Erythroblast (primary cell): ENCODE measurements around the gene CCDC18.
"Not testable (repeated sequence)": the region's sequence is repeated elsewhere in the genome, so short reads cannot be mapped to it uniquely, and the experiment has no call there.

ENCODE experiments used
- DNase-seq, 2 experiments: peaks; one replicate each; lab custom pipeline; 2025; lab: John Stamatoyannopoulos, UW
- GATA1 ChIP-seq: IDR thresholded peaks from 2 replicates; pipeline ENCODE4 v1.6.1; 2011; ENCODE audit warnings: low read depth, mild to moderate bottlenecking, control low read depth, low read length, moderate library complexity
- POLR2A ChIP-seq: IDR thresholded peaks from 2 replicates; pipeline ENCODE4 v1.6.1; 2011; ENCODE audit warnings: mild to moderate bottlenecking, low read length

Gene CCDC18

GRCh38 chr1:93194231-93194990 lies 13.9 kb downstream of the CCDC18 start:
- DNase-seq, result no peak
- TF ChIP-seq GATA1 (no peak), POLR2A (no peak)

DNA sequence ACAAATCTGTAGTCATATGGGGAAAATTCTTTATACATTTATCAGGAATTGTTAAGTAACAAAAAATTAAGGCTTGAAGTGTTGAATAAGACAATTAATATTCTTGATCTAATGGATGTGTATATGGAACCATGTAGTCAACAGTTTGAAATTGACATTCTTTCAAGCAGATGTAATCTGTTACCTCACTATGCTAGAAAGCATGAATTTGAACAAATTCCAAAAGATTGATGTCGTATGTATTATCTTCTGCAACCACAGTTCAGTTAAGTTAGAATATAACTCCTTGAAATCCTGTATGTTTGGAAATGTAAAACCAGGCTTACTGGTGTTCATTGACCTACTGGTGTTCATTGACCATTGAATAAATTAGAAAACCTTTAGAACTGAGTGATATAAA lies 16.1 kb downstream of the CCDC18 start:
- DNase-seq, result no peak
- no peak for TF ChIP-seq GATA1
- TF ChIP-seq POLR2A, result no peak

DNA sequence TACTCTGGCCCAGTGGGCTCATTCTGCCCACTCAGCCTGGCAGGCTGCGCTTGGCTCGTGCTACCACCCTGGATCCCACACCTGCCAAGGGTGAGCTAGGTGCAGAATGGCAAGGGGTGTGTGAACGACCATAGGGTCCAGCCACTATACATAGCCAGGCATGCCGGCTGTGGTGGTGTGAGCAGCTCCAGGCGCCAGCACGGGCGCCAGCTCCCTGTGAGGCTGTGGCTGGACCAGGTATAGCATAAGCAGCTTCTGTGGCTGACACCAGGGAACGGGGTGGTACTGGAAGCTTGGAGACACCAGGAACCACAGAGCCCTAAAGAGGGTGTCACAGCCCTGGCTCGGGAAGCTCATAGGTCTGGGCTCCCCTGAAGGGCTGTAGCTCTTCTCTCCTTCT lies 18.6 kb downstream of the CCDC18 start:
- no peak for DNase-seq
- TF ChIP-seq POLR2A, result no peak
- no peak for TF ChIP-seq GATA1

DNA sequence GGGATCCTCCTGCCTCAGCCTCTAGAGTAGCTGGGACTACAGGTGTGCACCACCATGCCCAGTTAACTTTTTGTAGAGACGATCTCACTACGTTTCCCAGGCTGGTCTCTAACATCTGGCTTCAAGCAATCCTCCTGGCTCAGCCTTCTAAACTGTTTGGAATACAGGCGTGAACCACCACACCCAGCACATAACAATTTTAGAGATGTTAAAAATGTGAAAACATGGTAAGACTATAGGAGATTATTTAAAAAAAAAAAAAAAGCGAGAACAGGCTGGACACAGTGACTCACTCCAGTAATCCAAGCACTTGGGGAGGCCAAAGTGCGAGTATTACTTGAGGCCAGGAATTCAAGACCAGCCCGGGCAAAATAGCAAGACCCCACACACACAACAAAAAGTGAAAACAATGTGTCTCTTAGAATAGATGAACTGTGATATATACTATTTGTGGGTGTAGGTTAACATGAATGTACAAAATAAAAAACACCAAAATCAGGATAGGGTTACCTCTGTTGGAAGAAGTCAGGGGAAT lies 19.6 kb downstream of the CCDC18 start:
- no peak for TF ChIP-seq POLR2A
- TF ChIP-seq GATA1, result no peak

DNA sequence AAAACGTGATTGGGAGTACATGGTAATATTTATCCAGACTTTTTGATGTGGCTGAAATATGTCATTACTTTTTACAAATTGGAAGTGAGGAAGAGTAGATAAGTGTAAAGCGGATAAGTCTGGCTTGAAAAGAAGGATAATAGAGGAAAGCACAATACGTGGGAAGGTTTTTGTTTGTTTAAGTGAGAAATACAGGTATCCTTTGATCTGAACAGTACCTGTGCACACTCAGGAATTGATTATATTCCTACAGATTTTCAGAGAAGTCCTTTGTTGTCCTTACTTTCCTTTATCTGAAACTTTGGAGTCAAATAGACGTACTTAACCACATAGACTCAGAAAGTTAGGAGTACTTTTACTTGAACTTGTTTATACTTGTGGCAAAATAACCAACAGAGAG lies 20.2 kb downstream of the CCDC18 start:
- TF ChIP-seq GATA1 (no peak), POLR2A (no peak)
- no peak for DNase-seq

More for the DNA sequence above, 19.6 kb downstream of the CCDC18 start:
- no peak for DNase-seq

- no peak for TF ChIP-seq POLR2A
- TF ChIP-seq GATA1, result no peak
- DNase-seq, result no peak
Measured at GRCh38 chr1:93205892-93206566, 25.5 kb downstream of the CCDC18 start.

GRCh38 chr1:93206567-93206954 lies 26.0 kb downstream of the CCDC18 start:
- TF ChIP-seq POLR2A (no peak), GATA1 (no peak)
- no peak for DNase-seq

- DNase-seq, result no peak
- TF ChIP-seq GATA1, result no peak
- no peak for TF ChIP-seq POLR2A
Measured at GRCh38 chr1:93207211-93207610, 26.7 kb downstream of the CCDC18 start.

- no peak for DNase-seq
- no peak for TF ChIP-seq GATA1
Measured at GRCh38 chr1:93215322-93215721, 34.8 kb downstream of the CCDC18 start.

- no peak for TF ChIP-seq POLR2A
- TF ChIP-seq GATA1, result no peak
- DNase-seq, result no peak
Measured at GRCh38 chr1:93219443-93219842, 38.9 kb downstream of the CCDC18 start.

DNA sequence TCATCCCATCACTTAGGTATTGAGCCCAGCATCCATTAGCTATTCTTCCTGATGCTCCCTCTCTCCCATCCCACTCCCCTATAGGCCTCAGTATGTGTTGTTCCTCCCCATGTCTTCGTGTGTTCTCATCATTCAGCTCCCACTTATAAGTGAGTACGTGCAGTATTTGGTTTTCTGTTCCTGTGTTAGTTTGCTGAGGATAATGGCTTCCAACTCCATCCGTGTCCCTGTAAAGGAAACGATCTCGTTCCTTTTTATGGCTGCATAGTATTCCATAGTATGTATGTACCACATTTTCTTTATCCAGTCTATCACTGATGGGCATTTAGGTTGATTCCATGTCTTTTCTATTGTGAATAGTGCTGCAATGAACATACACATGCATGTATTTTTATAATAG lies 40.2 kb downstream of the CCDC18 start:
- DNase-seq, result not testable (repeated sequence)

- no peak for TF ChIP-seq GATA1
- TF ChIP-seq POLR2A, result no peak
- no peak for DNase-seq
Measured at GRCh38 chr1:93221913-93222312, 41.4 kb downstream of the CCDC18 start.

DNA sequence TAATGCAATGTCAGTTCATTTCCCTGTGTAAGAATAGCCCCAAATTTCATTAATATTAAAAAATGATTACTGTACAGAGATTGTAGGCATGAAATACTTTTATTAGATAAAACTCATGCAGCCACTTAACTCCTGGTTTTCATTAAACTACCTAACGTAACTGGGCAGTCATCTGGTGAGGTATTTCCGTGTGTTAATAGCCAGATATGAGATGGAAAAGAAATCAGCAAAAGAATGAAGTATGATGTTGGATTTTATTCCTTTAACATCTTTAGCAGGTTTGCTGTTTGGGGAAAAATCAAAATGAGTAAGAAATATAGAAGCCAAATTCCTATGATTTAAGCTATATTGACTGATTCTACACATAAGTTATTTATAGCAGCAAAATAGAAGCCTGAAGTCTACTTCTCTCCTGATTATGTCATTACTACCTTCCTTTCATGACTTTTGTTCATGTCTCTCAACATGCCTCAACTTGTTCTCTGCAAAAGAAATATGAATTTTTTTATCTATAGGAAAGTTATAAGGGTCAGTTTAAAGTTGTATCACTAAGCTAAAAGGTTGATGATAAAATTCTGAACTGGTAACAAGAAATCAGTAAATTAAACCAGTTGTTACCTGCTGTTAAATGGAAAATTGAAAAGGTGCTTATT lies 42.6 kb downstream of the CCDC18 start:
- DNase-seq, result no peak
- TF ChIP-seq POLR2A, result no peak
- TF ChIP-seq GATA1, result no peak

- DNase-seq, result no peak
- TF ChIP-seq POLR2A, result no peak
- no peak for TF ChIP-seq GATA1
Measured at GRCh38 chr1:93235261-93235660, 54.7 kb downstream of the CCDC18 start.

DNA sequence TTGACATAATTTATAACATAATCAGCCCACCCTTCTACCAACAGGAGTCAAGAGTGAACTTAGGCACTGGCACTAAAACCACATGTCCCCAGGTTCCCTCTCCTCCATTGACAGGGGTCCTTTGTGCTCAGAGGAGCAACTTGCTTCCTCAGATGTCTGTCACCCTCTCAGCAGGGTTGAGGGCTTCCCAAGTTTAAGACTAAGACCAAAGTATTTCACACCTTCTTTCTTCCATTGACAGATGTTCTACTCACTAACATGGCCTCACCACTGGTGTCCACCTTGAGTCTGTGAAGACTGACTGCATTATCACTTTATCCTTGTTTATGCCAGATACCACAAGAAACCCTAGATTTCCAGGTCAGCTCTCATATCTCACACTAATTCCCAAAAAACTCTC lies 56.5 kb downstream of the CCDC18 start:
- TF ChIP-seq POLR2A (no peak), GATA1 (no peak)
- no peak for DNase-seq
